Midbrain (tissue), 1 donor: ENCODE measurements around the gene CDS1.
"Not testable (repeated sequence)": the region's sequence is repeated elsewhere in the genome, so short reads cannot be mapped to it uniquely, and the experiment has no call there.

Experiments
- DNase-seq: peaks from one replicate; lab custom pipeline; 2025; lab: John Stamatoyannopoulos, UW

The CDS1 gene

GRCh38 chr4:84582988-84583875, at the start of gene CDS1:
Gene CDS1, plus strand, starts transcription at chr4:84583127. Its CDS starts 275 bp downstream, at chr4:84583402.
- DNase-seq: peak; percentile 23

- DNase-seq: no peak
Observed at GRCh38 chr4:84535901-84536300, 47.0 kb upstream of the CDS1 start.

DNA sequence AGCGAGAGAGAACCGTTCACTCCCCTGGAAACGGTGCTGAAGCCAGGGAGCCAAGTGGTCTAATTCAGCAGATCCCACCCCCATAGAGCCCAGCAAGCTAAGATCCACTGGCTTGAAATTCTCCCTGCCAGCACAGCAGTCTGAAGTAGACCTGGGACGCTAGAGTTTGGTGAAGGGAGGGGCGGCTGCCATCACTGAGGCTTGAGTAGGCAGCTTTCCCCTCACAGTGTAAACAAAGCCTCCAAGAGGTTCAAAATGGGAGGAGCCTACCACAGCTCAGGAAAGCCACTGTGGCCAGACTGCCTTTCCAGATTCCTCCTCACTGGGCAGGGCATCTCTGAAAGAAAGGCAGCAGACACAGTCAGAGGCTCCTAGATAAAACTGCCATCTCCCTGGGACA, 37.8 kb upstream of the CDS1 start:
- no peak for DNase-seq

- no peak for DNase-seq
Observed at GRCh38 chr4:84547211-84547610, 35.7 kb upstream of the CDS1 start.

DNA sequence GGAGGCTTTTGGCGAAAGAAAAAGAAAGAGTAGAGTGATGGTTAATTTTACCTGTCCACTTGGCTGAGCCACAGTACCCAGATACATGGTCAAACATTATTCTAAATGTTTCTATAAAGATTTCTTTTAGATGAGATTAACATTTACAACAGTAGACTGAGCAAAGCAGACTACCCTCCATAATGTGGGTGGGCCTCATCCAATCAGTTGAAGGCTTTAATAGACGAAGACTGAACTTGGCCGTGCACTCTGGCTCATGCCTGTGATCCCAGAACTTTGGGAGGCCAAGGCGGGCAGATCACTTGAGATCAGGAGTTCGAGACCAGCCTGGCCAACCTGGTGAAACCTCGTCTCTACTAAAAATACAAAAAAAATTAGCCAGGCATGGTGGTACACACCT, 33.7 kb upstream of the CDS1 start:
- not testable (repeated sequence) for DNase-seq

- DNase-seq: no peak
Observed at GRCh38 chr4:84562156-84562555, 20.8 kb upstream of the CDS1 start.

DNA sequence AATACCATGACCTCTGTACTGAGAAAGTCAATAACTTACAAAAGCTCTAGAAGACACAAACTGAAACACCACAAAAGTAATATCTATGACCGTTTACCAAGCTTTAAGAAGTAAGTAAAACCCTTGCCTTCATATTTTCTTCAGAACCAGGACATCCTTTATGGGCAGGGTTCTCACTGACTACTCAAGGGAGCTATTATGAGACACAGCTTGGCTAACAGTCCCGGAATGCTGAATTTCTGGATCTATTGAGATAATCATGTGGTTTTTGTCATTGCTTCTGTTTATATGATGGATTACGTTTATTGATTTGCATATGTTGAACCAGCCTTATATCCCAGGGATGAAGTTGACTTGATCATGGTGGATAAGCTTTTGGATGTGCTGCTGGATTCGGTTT, 19.9 kb upstream of the CDS1 start:
- no peak for DNase-seq

GRCh38 chr4:84565951-84566350, 17.0 kb upstream of the CDS1 start:
- DNase-seq: no peak

DNA sequence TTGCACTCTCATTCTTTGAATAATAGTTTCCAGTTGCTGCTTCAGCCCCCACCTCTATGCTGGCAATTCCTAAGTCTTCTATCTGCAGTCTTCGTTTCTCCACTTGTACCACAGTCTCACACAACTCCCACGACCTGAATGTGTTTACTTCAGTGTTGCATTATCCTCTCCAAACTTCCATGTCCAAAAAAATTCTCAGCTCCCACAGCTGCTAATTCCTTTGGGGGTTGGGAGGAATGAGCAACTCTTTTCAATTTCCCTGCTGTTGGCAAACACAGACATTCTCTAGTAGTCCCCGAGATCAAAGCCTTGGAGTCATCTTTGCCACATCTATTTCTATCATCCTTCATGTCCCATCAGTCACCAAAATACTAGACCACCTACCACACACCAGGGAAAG, 14.4 kb upstream of the CDS1 start:
- no peak for DNase-seq

DNA sequence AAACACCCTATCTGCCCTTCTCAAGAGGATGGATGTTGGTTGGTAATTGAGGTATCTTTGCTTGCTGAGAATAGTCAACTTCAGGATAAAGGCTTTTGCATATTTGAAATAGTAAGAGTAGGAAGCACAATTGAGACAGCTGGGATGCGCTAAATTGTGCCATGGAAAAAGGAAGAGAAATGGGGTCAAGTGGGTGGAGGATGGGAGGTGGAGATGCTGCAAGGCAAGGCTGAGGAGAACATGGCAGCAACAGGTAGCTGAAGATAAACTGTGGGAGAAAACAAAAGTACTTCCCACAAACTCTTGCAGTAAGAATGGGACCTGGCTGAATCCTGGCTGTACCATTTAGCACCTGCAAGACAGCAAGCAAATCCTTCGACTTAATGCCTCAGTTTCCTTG, 13.9 kb upstream of the CDS1 start:
- no peak for DNase-seq

GRCh38 chr4:84573385-84574068, 9.4 kb upstream of the CDS1 start:
- no peak for DNase-seq

DNA sequence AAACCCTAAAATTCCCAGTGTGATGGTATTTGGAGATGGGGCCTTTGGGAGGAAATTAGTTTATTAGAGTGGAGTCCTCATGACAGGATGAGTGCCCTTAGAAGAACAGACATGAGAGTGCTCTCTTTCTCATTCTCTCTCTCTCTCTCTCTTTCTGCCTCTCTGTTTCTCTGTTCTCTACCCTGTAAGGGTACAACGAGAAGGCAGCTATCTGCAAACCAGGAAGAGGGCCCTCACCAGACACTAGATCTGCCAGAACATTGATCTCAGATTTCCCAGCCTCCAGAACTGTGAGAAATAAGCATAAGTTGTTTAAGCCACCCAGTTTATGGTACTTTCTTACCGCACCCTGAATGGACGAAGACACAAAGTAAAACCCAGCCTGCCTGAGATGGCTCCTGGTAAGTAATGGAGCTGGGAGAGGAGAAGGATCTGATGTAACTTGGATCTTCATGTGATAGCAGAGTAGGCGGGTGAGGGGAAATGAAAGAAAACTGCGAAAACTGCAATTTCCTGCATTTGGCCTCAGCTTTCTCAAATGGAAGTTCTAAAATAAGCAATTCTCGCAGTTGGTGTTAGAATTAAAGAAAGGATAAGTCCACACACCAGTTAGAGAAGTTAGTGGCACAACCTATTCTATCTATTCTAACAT, 8.7 kb upstream of the CDS1 start:
- no peak for DNase-seq

DNA sequence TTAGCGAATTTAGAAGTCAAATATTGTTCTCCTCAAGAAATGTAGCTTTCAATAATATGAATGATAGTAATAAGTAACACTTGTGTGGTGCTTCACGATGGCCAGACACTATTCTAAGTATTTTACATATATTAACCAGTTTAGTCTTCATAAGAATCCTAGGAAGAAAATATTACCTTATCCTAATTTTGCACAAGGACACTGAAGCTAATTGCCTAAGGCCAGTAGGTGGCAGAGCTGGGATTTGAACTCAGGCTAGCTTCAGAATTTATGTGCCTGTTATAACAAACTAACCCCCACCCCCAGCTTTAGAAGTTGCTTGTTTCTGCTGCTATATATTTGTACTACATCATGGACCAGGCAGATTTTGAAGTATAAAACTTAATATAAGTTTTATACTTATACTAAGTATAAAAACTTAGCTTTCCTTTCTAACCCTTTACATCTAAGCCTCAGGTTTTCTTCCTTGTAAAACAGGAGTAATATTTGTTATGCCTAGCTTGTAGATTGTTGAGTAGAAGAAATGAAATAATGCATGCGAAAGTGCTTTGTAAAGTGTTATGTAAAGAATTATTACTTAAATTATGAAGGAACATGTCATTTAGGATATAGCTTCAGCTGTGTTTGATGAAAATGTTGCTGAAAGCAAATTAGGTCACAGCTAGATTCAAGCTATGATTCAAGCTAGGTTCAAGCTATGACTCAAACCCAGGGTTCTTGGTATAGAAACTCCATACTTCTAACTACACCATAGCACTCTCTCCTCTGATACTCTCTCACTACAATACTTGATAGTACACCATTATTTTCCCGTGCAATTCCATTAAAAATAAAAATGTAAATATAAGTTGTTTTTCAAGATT, 4.2 kb upstream of the CDS1 start:
- DNase-seq: peak; percentile 37

DNA sequence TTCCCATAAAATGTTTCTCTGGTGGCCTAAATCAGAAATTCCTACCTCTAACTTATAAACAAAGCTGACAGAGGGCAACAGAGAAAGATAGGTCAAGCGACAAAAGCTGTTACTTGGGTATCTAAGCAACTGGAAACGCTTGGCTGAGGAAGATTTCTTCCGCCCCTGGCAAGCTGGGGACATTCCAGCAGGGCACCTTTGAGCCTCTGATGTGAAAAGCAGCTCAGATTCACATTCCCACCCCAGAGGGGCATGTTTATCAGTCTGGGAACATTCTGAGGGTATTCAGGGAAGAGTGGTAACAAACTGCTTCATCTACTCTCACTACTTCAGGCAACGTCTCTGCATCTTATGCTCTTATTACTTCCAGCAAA, 3.5 kb upstream of the CDS1 start:
- DNase-seq: peak; percentile 6

- DNase-seq: peak; percentile 81
Observed at GRCh38 chr4:84582302-84582987, 482 bp upstream of the CDS1 start.

- DNase-seq: no peak
Observed at GRCh38 chr4:84583876-84584380, 1.0 kb downstream of the CDS1 start.

- DNase-seq: no peak
Observed at GRCh38 chr4:84585251-84585650, 2.3 kb downstream of the CDS1 start.

GRCh38 chr4:84594724-84595123, 11.8 kb downstream of the CDS1 start:
- DNase-seq: no peak

GRCh38 chr4:84596826-84597225, 13.9 kb downstream of the CDS1 start:
- no peak for DNase-seq

DNA sequence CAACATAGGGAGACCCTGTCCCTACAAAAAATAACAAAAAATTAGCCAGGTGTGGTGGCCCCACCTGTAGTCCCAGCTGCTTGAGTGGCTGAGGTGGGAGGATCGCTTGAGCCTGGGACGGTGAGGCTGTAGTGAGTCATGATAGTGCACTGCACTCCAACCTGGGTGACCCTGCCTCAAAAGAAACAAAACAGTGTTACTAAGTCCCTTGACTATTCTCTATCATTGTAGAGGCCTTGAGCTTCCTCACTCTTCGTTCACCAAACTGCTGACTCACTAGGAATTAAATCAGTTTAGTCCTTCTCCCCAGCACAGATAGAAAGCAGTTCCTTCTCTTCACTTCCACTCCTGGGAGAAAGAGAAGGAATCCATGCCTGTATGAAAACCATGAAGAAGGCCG, 14.5 kb downstream of the CDS1 start:
- DNase-seq: no peak

GRCh38 chr4:84606645-84607044, 23.7 kb downstream of the CDS1 start:
- no peak for DNase-seq
